OCI-LY7 (cell line): ENCODE data around the gene CRHR2.

Source experiments
- CTCF ChIP-seq: fragments of 200-600 bp; sonication (generic); conservative IDR thresholded peaks from 2 replicates; pipeline ENCODE4 v1.5.1; 2014; ENCODE audit warnings: mild to moderate bottlenecking, antibody characterized with exemption, low read length, moderate library complexity, mixed read lengths
- EZH2phosphoT487 ChIP-seq: fragments of 200-600 bp; sonication (generic); IDR thresholded peaks from 2 replicates; pipeline ENCODE4 v1.6.1; 2018; ENCODE audit warnings: low read depth, borderline replicate concordance, mild to moderate bottlenecking, mixed run types, antibody characterized with exemption, low read length, moderate library complexity, mixed read lengths

- no peak for TF ChIP-seq CTCF
- no peak for TF ChIP-seq EZH2phosphoT487
Observed at GRCh38 chr7:30700941-30701340, 18.7 kb upstream of the CRHR2 start.
